ENCODE results near the gene UBE2I.

UBE2I gene

GRCh38 chr16:1364510-1364909 lies 55.1 kb downstream of the UBE2I start:
- FAIRE-seq, result no peak

- FAIRE-seq, result no peak
Measured at GRCh38 chr16:1366060-1366711, 56.8 kb downstream of the UBE2I start.

- FAIRE-seq, result no peak
Measured at GRCh38 chr16:1366712-1367299, 57.4 kb downstream of the UBE2I start.

GRCh38 chr16:1367486-1368174 lies 58.2 kb downstream of the UBE2I start:
- no peak for FAIRE-seq

- no peak for FAIRE-seq
Measured at GRCh38 chr16:1371054-1371978, 61.9 kb downstream of the UBE2I start.

GRCh38 chr16:1372292-1372950 lies 63.0 kb downstream of the UBE2I start:
- no peak for FAIRE-seq

GRCh38 chr16:1374418-1375297 lies 65.2 kb downstream of the UBE2I start:
- no peak for FAIRE-seq

GRCh38 chr16:1375298-1375640 lies 65.8 kb downstream of the UBE2I start:
- FAIRE-seq, result no peak

GRCh38 chr16:1375741-1376410 lies 66.4 kb downstream of the UBE2I start:
- FAIRE-seq, result no peak
